ENCODE measurements around the gene TULP4.

DNA sequence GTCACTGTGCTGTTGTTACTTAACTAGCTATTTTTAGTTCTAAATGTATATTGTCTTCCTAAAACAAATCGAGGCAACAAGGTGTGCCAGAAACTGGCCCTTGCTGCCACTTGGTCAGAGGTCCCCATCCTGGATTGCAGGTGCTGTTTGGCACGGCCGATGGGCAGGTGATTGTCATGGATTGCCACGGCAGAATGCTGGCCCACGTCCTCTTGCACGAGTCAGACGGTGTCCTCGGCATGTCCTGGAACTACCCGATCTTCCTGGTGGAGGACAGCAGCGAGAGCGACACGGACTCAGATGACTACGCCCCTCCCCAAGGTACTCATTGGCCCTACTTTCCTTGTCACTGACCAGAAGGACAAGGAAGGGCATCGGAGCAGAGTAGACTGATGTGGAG, 136.6 kb downstream of the TULP4 start:
- TF ChIP-seq POLR2A (IDR thresholded peaks at IDR 0.05), result no peak
- TF ChIP-seq, protein P1, sequence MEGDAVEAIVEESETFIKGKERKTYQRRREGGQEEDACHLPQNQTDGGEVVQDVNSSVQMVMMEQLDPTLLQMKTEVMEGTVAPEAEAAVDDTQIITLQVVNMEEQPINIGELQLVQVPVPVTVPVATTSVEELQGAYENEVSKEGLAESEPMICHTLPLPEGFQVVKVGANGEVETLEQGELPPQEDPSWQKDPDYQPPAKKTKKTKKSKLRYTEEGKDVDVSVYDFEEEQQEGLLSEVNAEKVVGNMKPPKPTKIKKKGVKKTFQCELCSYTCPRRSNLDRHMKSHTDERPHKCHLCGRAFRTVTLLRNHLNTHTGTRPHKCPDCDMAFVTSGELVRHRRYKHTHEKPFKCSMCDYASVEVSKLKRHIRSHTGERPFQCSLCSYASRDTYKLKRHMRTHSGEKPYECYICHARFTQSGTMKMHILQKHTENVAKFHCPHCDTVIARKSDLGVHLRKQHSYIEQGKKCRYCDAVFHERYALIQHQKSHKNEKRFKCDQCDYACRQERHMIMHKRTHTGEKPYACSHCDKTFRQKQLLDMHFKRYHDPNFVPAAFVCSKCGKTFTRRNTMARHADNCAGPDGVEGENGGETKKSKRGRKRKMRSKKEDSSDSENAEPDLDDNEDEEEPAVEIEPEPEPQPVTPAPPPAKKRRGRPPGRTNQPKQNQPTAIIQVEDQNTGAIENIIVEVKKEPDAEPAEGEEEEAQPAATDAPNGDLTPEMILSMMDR (IDR thresholded peaks at IDR 0.05), result no peak

Data from thyroid gland (tissue), 4 donors.